Activated CD4-positive, CD25-positive, alpha-beta regulatory T cell (primary cell): Measurements from ENCODE around the gene EXOC3L1.

ENCODE experiments used
- DNase-seq, 4 experiments: peaks; one replicate each; lab custom pipeline; 2025; lab: John Stamatoyannopoulos, UW

Gene EXOC3L1

GRCh38 chr16:67147437-67148140 lies 42.3 kb downstream of the EXOC3L1 start:
- no peak for DNase-seq

GRCh38 chr16:67146523-67147357 lies 43.2 kb downstream of the EXOC3L1 start:
- DNase-seq = no peak

GRCh38 chr16:67145746-67146145 lies 44.2 kb downstream of the EXOC3L1 start:
- no peak for DNase-seq

GRCh38 chr16:67144943-67145342 lies 45.0 kb downstream of the EXOC3L1 start:
- DNase-seq = no peak

GRCh38 chr16:67142342-67142741 lies 47.6 kb downstream of the EXOC3L1 start:
- no peak for DNase-seq

- DNase-seq = no peak
Observed at GRCh38 chr16:67141391-67141790, 48.5 kb downstream of the EXOC3L1 start.

GRCh38 chr16:67137605-67138004 lies 52.3 kb downstream of the EXOC3L1 start:
- DNase-seq = no peak
